ENCODE data around the gene LRGUK. TPM values are rescaled to one million over a fixed set of nuclear protein-coding genes. Genes with fewer than 3 reads are reported as not detected.

LRGUK gene
- total and polyA plus RNA-seq, 2 experiments from 2014 or later = 2.4 to 7.1 TPM

- H3K9me3 Mint-ChIP-seq = peaks cover 30% of the 10 kb centered on the region
- H3K27me3 ChIP-seq (ENCODE audit: insufficient read depth) = no peaks in the 10 kb centered on the region
- peaks cover 31% of the 10 kb centered on the region for H3K9me2 ChIP-seq (ENCODE audit: insufficient read depth)
- ATAC-seq = no peak
- no peak overlapping the region for H3K4me3 ChIP-seq
- no peaks in the 10 kb centered on the region for H4K20me1 ChIP-seq (replicated peaks; ENCODE audit: insufficient read depth)
- no peaks in the 10 kb centered on the region for H3F3A ChIP-seq (replicated peaks; ENCODE audit: low read depth)
- no peak overlapping the region for H3K4me3 Mint-ChIP-seq
- H3K36me3 Mint-ChIP-seq (ENCODE audit: low read depth) = peaks cover 33% of the 10 kb centered on the region
- no peak overlapping the region for H3K4me2 ChIP-seq
- no peak overlapping the region for H2AFZ ChIP-seq
- H3K27ac ChIP-seq (ENCODE audit: low read depth) = no peak overlapping the region
- H3K4me1 ChIP-seq (ENCODE audit: insufficient read depth) = no peaks in the 10 kb centered on the region
- no peaks in the 10 kb centered on the region for H3K36me3 ChIP-seq (ENCODE audit: insufficient read depth)
- H3K27me3 Mint-ChIP-seq (ENCODE audit: insufficient read depth, low read depth, poor library complexity) = peaks cover 2% of the 10 kb centered on the region
- DNase-seq (ENCODE audit: low spot score) = no peak
- no peaks in the 10 kb centered on the region for H3K4me1 Mint-ChIP-seq
- no peaks in the 10 kb centered on the region for H3K79me2 ChIP-seq (replicated peaks; ENCODE audit: insufficient read depth)
- TF ChIP-seq, protein P1, sequence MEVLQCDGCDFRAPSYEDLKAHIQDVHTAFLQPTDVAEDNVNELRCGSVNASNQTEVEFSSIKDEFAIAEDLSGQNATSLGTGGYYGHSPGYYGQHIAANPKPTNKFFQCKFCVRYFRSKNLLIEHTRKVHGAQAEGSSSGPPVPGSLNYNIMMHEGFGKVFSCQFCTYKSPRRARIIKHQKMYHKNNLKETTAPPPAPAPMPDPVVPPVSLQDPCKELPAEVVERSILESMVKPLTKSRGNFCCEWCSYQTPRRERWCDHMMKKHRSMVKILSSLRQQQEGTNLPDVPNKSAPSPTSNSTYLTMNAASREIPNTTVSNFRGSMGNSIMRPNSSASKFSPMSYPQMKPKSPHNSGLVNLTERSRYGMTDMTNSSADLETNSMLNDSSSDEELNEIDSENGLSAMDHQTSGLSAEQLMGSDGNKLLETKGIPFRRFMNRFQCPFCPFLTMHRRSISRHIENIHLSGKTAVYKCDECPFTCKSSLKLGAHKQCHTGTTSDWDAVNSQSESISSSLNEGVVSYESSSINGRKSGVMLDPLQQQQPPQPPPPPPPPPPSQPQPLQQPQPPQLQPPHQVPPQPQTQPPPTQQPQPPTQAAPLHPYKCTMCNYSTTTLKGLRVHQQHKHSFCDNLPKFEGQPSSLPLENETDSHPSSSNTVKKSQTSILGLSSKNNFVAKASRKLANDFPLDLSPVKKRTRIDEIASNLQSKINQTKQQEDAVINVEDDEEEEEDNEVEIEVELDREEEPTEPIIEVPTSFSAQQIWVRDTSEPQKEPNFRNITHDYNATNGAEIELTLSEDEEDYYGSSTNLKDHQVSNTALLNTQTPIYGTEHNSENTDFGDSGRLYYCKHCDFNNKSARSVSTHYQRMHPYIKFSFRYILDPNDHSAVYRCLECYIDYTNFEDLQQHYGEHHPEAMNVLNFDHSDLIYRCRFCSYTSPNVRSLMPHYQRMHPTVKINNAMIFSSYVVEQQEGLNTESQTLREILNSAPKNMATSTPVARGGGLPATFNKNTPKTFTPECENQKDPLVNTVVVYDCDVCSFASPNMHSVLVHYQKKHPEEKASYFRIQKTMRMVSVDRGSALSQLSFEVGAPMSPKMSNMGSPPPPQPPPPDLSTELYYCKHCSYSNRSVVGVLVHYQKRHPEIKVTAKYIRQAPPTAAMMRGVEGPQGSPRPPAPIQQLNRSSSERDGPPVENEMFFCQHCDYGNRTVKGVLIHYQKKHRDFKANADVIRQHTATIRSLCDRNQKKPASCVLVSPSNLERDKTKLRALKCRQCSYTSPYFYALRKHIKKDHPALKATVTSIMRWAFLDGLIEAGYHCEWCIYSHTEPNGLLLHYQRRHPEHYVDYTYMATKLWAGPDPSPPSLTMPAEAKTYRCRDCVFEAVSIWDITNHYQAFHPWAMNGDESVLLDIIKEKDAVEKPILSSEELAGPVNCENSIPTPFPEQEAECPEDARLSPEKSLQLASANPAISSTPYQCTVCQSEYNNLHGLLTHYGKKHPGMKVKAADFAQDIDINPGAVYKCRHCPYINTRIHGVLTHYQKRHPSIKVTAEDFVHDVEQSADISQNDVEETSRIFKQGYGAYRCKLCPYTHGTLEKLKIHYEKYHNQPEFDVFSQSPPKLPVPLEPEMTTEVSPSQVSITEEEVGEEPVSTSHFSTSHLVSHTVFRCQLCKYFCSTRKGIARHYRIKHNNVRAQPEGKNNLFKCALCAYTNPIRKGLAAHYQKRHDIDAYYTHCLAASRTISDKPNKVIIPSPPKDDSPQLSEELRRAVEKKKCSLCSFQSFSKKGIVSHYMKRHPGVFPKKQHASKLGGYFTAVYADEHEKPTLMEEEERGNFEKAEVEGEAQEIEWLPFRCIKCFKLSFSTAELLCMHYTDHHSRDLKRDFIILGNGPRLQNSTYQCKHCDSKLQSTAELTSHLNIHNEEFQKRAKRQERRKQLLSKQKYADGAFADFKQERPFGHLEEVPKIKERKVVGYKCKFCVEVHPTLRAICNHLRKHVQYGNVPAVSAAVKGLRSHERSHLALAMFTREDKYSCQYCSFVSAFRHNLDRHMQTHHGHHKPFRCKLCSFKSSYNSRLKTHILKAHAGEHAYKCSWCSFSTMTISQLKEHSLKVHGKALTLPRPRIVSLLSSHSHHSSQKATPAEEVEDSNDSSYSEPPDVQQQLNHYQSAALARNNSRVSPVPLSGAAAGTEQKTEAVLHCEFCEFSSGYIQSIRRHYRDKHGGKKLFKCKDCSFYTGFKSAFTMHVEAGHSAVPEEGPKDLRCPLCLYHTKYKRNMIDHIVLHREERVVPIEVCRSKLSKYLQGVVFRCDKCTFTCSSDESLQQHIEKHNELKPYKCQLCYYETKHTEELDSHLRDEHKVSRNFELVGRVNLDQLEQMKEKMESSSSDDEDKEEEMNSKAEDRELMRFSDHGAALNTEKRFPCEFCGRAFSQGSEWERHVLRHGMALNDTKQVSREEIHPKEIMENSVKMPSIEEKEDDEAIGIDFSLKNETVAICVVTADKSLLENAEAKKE (CRISPR knock-in tag; IDR thresholded peaks at IDR 0.05) = no peak
- TF ChIP-seq ZNF331 (CRISPR knock-in tag; IDR thresholded peaks at IDR 0.05; ENCODE audit: low read depth) = no peak
- TF ChIP-seq, protein P2, sequence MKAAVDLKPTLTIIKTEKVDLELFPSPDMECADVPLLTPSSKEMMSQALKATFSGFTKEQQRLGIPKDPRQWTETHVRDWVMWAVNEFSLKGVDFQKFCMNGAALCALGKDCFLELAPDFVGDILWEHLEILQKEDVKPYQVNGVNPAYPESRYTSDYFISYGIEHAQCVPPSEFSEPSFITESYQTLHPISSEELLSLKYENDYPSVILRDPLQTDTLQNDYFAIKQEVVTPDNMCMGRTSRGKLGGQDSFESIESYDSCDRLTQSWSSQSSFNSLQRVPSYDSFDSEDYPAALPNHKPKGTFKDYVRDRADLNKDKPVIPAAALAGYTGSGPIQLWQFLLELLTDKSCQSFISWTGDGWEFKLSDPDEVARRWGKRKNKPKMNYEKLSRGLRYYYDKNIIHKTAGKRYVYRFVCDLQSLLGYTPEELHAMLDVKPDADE (IDR thresholded peaks at IDR 0.05) = no peak
- TF ChIP-seq STAT1 (IDR thresholded peaks at IDR 0.05; ENCODE audit: unreplicated experiment) = no peak
- TF ChIP-seq CREB1 (CRISPR knock-in tag; IDR thresholded peaks at IDR 0.05; ENCODE audit: low read depth) = no peak
- no peak overlapping the region for H3K27ac Mint-ChIP-seq
These were observed 29.1 kb upstream of the LRGUK start for GRCh38 chr7:134098072-134098471.

DNA sequence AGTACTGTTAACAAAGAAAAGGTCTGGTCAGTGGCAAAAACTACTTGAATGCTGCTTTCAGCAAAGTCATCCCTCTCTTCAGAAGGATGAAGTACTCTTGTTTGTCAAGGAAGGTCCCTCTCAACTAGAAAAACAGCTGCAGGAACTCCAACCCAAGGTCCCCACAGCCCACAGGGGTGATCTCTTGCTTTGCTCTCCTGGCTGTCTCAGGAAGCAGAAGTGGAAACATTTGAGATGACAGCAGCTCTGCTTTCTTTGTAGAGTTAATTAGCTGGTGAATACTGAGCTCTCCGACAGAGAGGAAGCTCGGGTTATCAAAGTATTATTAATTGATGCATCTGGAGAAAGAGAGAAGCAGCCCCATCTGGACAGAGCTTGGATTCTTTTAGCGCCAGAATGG, 25.4 kb upstream of the LRGUK start:
- DNase-seq (ENCODE audit: low spot score) = no peak
- H3K27ac ChIP-seq (ENCODE audit: low read depth) = no peak overlapping the region
- H3K27me3 Mint-ChIP-seq (ENCODE audit: insufficient read depth, low read depth, poor library complexity) = peaks cover 2% of the 10 kb centered on the region
- ATAC-seq = no peak
- H3K36me3 ChIP-seq (ENCODE audit: insufficient read depth) = no peaks in the 10 kb centered on the region
- no peaks in the 10 kb centered on the region for H3K4me1 Mint-ChIP-seq
- H3K79me2 ChIP-seq (replicated peaks; ENCODE audit: insufficient read depth) = no peaks in the 10 kb centered on the region
- no peak overlapping the region for H3K4me3 Mint-ChIP-seq
- no peak overlapping the region for H3K27ac Mint-ChIP-seq
- no peaks in the 10 kb centered on the region for H3K4me1 ChIP-seq (ENCODE audit: insufficient read depth)
- H3K9me2 ChIP-seq (ENCODE audit: insufficient read depth) = peaks cover 14% of the 10 kb centered on the region
- no peaks in the 10 kb centered on the region for H3K27me3 ChIP-seq (ENCODE audit: insufficient read depth)
- H3F3A ChIP-seq (replicated peaks; ENCODE audit: low read depth) = no peaks in the 10 kb centered on the region
- H3K4me3 ChIP-seq = no peak overlapping the region
- peaks cover 14% of the 10 kb centered on the region; the same call in 2 of the 3 replicates for H3K36me3 Mint-ChIP-seq (ENCODE audit: low read depth)
- no peak overlapping the region for H2AFZ ChIP-seq
- peaks cover 2% of the 10 kb centered on the region; the same call in 2 of the 3 replicates for H3K9me3 Mint-ChIP-seq
- H4K20me1 ChIP-seq (replicated peaks; ENCODE audit: insufficient read depth) = no peaks in the 10 kb centered on the region
- H3K4me2 ChIP-seq = no peak overlapping the region
- TF ChIP-seq EZH2 (IDR thresholded peaks at IDR 0.05; ENCODE audit: low read depth, unreplicated experiment) = no peak
